Activated CD4-positive, alpha-beta T cell treated with anti-CD3 and anti-CD28 coated beads for 4 hours (primary cell): Measurements from ENCODE around the gene NLGN1.
"Not testable (repeated sequence)": the region's sequence is repeated elsewhere in the genome, so short reads cannot be mapped to it uniquely, and the experiment has no call there.

Experiments
- DNase-seq, 2 donors: peaks; one replicate each; pipeline ENCODE4 v3.0.0-alpha.2; 2020

The NLGN1 gene

DNA sequence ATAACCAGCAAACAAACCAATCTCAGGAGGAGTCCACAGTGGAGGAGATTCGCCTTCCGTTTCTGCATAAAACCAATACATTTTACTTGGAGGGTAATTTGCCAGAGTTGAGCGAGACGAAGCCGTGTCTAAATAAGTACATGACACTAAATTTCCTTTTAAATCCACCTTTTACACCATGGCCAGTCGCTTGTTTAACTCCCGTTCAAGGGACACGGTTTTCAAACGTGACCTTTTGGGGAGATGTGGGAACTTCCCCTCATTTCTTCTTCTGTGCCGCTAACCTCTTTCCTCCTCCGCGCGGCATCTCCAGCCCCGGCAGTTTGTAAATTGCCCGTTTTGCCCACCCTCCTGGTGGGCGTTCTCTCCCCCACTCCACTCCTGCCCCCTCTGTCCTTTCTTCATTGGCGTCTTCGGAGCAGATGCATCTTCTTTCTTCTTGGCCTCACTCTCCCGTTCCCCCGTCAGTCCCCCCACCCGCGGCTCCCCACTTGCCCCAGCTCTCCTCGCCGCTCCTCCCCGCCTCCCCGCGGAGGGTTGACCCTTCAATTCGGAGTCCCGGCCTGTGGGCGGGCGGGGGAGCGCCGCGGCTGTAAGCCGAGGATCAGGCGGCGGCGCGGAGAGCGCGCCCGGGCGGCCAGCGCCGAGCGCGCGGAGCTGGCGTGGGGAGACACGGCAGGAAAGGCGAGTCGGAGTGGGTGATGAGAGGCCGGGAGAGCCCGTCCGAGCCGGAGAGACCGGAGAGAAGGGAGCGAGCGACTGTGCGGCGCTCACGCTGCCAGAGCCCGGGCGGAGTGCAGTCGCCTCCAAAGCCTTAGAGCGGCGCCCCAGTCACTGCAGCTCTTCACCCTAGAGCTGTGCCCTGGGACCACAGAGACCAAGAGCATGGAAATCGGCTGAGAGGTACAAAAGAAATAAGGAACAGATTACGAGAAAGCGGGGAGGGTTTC, at the start of gene NLGN1:
Gene NLGN1, plus strand, starts transcription at position 584 of the 950 bp plus-strand sequence.
- no peak for DNase-seq

DNA sequence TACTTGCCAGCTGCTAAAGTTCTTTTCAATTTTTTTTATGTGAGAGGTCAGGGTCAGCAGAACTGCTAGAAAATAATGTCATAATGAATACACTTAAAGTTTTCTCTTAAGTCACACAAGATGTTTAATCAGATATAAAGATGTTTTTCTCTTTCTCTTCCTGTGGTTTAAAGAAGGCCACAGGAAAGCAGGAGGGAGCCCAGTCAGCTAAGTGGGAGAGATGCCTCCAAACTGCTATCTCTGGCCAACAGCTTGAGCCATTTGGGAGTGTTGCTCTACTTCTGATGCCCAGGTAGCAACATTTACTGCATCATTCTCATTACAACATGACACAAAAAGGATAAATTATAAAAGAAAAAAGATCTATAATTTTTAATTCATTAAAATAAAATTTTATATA, 45.7 kb upstream of the NLGN1 start:
- DNase-seq: no peak

DNA sequence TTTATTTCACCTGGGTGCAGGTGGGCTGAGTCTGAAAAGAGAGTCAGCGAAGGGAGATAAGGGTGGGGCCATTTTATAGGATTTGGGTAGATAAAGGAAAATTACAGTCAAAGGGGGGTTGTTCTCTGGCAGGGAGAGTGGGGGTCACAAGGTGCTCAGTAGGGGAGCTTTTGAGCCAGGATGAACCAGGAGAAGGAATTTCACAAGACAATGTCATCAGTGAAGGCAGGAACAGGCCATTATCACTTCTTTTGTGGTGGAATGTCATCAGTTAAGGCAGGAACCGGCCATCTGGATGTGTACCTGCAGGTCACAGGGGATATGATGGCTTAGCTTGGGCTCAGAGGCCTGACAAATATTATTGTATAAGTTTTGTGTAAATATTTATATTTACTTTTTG, 44.4 kb upstream of the NLGN1 start:
- not testable (repeated sequence) for DNase-seq

DNA sequence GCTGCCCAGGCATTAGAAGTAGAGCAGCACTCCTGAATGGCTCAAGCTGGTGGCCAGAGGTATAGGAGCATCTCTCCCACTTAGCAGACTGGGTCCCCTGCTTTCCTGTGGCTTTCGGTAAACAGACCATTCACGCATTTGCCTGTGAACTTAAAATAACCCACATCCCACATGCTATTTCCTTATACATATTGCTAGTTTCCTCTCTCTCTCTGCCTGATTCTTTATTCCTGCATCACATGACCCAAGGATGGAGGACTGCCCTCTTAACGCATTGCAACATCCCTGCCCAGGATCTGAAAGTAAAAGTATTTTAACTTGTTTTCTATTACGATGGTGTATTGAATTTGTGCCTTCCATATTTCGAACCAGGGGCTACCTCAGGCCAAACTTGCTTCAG, 43.4 kb upstream of the NLGN1 start:
- DNase-seq: no peak

DNA sequence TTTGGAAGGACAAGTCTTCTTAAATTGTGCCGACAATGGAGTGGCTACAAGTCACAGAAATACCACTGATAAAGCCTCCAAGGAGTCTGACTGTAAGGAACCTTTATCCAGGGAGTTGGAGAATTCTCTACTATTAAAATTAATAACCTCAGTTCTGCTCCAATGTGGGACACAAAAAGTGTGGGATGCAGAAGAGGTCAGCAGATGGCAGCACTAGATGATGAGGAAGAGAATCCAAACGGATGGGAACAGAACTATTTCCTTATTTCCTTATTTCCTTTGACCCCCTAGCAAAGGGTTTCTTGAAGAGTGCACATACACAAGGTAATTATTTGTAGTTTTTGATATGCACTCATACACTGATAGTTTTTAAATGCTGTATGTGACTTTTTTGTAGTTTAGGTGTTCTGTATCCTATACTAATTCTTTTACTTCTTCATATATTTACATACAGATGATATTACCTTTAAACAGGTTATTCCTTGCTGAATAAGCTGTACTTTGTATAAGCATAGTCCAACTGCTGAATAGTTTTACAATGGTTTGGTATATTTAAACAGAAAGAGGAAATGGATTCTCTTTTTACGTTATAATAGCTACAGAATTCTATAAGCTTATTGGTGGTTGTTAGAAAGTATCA, 25.6 kb upstream of the NLGN1 start:
- no peak for DNase-seq

DNA sequence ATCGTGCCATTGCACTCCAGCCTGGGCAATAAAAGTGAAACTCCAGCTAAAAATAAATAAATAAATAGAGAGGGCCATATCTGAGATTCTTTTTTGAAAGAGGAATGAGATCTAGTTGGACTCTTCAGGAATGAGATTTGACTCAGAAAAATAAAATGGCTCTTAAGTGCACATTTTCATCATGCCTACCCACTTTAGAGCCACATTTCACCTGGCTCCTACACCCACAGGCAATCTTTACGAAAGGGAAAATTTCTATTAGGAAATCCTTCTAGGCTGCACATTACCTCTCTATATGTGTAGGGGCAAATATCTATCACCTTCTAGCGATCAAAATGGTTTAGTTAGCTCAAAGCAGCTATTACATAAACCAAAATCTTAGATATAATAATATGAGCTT, 16.9 kb upstream of the NLGN1 start:
- DNase-seq: no peak

DNA sequence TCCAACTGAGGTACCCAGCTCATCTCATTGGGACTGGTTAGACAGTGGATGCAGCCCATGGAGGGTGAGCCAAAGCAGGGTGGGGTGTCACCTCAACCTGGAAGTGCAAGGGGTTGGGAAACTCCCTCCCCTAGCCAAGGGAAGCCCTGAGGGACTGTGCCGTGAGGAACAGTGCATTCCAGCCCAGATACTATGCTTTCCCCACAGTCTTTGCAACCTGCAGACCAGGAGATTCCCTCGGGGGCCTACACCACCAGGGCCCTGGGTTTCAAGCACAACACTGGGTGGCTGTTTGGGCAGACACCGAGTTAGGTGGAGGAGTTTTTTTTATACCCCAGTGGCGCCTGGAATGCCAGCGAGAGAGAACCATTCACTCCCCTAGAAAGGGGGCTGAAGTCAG, 15.6 kb upstream of the NLGN1 start:
- DNase-seq: not testable (repeated sequence)

DNA sequence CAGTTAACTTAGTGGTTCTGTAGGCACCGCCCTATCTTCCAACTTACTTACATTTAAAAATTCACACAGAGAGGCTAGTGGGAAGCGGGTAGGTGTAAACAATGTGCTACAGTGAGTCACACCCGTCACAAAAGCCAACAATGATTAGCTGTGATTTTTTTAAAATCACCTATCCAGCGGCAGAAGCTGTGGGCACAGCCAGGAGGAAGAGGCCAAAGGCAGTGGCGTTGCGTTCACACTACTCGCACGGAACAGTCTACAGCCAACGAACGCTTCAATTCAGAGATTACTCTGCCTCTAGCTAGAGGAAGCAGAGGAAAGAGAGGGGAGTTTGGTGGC, 2.5 kb upstream of the NLGN1 start:
- no peak for DNase-seq

DNA sequence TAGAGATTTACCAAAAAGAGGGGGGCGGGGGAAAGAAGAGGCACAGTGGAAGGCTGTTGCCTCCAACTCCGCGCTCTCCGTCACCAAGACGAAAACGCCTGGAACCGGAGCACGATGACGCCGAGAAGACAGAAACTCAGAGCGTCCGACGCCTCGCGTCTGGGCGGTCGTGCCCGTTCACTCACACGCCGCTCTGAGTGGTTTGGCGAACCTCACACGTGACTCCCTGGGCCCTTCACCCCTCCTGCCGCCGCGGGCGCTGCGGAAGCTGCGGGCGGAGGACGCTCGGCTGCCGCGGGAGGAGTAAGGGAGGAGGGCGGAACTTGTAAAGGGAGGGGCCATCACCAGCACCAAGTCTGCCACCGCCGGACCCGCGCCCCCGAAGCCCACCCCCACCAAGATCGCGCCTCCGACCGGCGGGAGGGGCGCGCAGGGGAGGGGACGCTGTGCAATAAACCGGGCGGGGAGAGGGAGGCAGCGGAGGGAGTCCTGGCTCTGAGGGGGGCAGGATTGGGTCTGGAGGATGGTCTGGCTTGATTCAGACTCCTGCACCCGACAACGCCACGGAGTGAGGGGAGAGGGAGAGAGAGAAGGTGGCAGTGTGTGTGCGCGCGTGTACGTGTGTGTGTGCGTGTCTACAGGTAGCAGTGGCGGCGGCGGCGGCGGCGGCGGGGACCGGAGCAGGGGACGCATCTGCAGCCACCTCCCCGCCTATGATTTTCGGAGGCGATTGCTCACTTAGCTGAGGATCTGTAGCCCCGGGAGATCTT, 1.9 kb upstream of the NLGN1 start:
- DNase-seq: no peak

DNA sequence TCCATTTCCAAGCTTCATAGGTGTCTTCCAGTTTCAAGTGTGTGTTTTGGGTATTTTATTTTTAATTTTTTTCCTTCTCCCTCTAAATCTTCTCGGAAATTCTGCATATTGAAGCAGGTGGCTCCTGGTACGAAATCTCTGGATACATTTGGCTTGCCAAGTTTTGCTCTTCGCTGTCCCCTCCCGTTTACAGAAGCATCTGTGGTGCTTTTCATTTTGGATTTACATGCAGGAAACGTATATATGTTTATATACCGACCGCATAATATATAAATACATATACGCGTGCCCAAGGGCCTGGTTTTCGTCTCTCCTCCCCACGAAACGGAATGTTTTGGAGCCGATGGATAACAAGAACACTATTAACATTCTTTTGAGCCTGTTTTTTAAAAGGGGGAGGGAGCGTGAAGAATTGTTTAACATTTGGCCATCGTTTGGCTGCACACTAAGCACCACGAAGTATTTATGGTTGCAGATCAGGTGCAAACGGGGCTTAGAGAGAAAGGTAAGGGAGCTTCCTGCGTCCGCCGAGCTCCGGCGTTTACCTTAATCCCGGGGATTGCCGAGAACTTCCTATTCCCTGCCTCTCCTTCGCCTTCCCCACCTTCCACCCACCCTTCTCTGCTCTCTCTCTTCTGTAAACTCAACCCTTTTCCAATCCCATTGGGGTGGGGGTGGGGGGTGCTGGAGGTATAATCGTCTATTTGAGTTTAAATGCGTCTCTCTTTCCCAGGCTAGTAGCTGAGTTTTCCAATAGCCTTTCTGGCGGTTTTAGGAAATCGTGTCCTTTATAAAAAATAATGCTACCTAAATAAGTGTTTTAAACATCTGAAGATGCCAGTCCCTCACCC, 1.1 kb upstream of the NLGN1 start:
- DNase-seq: no peak

DNA sequence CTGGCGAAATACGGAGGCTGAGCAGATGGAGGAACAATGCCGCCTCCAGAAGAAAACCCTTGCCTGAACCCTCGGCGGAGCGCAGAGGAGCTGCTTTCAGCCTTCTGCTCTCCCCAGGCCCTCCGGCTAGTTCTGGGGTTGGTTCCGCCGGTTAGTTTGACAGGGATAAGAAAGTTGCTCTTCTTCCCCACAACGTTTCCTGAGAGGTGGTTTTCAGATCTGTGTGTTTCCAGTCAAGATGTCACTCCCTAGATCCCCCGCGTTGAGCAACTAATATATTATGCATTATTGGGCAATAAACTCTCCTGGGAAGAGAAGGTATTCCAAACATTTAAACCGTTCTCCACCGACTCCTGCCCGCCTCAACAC, 551 bp downstream of the NLGN1 start:
- DNase-seq: no peak

DNA sequence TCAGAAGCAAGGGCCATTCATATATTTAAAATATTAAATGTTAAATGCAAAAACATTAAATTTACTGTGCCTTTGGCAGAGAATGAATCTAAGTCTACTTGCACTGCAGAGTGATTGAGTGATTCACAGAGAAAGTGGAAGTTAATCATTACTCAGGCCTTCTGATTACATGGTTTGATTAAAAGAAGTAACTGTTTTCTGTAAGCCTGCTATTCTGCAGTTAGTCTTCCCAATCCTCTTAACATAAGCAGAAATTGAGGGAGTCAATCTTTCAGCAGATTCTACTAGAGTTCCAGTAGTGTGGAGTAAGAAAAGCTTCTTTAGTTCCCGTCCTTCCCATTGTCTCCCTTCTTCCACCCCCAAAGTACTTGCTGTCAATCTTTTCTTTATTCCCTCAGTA, 1.5 kb downstream of the NLGN1 start:
- no peak for DNase-seq

DNA sequence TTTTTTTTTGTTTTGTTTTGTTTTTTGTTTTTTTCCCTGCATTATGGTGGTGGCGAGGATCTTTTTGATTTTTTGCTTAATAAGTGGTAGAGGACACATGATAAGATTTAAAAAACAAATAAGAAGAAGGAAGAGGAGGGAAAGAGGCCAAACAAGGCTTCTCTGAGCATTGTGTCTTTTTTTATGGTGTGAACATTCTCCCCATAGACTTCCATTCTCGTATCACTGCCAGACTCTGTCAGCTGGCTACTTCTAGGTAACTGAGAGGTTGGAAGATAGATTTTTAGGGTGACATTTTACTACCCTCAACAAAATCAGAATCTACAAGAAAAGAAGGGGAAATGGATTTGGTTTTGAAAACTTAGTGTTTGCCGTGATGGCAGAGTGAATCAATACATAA, 3.8 kb downstream of the NLGN1 start:
- DNase-seq: no peak

DNA sequence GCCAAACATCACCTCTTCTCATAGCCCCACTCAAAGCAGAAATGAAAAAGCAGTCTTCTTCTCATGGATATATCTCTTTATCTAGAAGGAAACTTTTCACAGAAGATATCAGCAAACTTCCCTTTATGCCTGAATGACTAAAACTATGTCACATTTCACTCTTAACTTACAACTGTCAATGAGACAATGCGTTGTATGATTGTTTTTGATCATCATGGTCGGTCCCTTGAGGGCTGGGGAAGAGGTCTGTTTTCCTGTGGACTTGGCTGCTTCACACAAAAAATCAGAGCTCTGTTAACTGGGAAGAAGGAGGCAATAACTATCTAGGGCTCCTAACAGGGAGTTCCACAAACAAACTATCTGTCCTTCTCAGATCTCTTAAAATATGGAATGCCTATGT, 5.1 kb downstream of the NLGN1 start:
- no peak for DNase-seq

DNA sequence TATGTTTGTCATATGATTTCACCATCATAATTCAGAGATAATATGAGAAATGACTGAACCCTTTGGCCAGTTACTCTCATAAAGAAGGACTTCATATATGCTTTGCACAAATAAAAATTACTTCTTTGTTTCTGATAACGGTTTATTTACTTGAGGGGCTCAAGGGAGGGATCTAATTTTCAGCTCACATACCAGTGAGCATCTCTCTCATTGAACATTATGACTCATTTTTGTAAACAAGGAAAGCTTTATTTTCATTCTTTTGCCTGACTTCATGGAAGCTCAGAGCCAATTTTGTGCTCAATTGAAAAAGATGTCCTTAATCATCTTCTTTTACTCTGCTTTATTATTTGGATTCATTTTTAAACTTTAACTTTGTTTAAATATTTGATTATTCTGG, 5.8 kb downstream of the NLGN1 start:
- no peak for DNase-seq

DNA sequence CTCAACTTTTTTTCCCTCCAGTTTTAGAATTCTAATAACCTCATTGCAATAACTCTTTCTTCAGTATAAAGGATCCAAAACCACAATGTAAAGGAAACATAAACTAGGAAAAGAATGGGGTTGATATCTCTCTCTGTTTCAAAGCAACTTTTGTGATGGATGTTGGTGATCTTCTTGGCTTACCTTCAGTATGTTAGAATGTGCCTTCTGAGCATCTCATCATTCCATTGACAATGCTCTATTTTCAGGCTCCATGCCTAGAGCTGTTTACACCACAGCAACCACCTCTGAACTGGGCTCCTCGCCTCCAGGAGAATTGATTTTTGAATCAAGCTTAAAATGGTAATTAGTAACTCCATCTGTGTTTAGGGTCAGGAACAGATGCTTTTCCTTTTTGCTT, 6.6 kb downstream of the NLGN1 start:
- no peak for DNase-seq

DNA sequence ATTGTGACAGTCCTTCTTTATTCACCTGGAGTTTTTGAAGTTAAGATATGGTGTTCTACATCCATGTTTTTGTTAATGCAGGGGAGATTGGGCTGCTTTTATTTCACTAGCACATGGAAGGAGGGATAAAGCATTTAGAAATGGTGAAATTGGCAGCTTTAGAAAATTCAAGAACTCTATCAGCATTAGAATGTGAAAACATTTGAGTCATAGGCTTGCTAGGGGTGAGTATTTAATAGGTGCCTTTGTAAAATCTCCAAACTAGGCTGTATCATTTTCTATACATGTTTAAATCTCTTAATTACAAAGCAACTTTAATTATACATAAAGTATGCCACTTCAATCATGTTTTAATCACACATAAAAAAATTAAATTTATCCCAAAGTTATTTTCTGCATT, 12.9 kb downstream of the NLGN1 start:
- no peak for DNase-seq

DNA sequence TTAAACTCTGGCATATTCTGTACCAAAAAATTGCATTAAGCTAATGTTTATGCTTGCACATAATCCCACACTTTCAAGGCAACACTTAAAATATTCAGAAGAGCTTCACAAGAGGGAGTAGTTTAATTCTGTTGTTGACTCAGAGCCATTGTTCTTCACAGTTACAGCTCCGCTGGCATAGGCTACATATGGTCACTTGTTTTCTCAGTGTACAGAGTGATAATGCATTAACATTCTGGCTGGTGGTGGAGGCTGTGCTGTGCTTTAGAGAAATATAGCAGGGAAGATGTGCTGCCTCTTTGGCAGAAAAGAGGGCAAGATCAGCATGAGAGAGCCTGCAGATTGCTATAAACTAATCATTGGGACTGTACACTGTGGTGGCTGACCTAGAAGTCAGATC, 13.3 kb downstream of the NLGN1 start:
- no peak for DNase-seq

DNA sequence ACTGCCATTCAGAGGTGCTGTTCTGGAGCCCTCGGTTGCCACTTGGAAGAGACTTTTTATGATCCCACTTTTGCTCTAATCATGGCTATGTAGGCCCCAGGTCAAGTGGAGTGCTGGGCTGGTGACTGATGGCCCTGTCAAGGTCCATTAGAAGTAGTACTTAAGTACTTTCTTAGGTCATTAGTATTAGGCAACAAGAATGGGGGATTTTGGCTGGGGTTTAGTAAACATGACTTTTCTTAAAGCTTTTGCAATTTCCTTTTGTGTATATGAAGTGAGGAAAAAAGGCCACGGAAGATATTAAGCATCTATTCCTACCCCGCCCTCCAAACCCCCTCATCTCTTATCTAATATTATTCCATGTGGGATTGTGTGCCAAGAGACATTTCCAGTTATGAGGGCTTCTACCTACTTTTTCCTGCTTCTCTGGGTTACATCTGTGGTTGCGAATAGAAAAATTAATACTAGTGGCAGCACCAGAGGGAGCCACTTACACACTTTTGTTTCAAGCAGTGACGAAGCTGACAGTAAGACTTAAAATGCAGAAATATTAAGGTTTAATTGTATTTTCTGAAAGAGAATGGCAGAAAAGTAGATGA, 13.9 kb downstream of the NLGN1 start:
- no peak for DNase-seq

DNA sequence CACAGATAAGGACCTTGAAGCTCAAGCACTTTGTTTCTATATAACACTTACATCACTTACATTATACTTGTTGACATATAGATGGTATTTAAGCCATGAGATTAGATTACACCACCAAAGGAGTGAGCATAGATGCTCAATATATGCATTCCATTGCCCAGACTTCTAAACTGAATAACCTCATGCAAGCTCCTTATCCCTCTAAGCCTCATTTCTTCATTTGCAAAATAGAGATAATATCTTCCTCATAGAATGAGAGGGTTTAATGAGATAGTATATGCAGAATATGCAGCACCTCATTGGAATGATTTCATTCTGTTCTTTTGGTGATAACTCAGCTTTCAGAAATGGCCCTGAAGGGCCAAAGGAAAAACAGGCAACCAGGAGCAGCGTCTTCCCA, 18.5 kb downstream of the NLGN1 start:
- DNase-seq: no peak

DNA sequence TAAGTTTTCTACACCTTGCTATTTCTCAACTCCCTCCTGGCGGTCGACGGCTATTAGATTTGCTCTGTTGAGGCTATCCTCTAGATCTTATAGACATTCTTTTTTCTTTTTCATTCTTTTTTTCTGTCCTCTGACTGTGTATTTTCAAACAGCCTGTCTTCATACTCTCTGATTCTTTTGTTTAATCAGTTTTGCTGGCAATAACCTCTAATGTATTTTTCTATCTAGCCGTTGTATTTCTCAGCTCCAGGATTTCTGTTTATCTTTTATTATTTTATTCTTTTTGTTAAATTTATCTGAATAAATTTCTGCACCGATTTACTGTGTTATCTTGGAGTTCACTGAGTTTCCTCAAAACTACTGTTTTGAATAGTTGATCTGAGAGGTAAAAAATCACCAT, 31.5 kb downstream of the NLGN1 start:
- no peak for DNase-seq

DNA sequence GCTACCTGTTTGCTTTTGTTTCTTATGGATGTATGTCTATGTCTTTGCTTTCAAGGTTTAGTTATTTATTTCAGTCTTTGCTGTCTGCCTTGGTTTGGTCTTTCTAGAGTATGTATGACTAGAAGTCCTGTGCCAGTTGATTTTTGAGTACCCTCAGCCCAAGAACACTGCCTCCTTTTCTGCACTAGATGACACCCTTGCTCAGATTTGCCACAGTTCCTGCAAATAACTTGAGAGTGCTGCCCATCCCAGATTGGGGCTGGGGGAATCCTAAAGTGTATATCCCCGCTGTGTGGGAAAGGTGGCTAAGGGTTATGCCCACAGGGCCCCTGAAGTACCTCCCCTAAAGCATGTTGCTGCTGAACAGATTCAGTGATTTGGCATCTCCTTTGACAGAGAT, 32.0 kb downstream of the NLGN1 start:
- DNase-seq: no peak

DNA sequence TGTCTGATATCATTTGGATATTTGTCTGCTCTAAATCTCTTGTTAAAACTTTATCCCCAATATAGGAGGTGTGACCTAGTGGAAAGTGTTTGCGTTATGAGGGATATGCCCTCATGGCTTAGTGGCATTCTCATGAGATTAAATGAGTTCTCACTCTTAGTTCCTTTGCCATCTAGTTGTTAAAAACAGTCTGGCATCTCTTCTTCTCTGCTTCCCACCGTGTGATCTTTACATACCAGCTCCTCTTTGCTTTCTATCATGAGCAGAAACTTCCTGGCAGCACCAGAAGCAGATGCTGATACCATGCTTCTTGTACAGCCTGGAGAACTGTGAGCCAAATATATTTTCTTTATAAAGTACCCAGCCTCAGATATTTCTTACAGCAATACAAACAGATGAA, 33.0 kb downstream of the NLGN1 start:
- no peak for DNase-seq
